Gastroesophageal sphincter (tissue), 3 donors: ENCODE results near the gene RHOG.

Experiments used
- EP300 ChIP-seq: sonication (generic); formaldehyde crosslinking; IDR thresholded peaks from one replicate; pipeline ENCODE4 v1.6.1; 2017; ENCODE audit warnings: antibody characterized with exemption, mild to moderate bottlenecking
- POLR2AphosphoS5 ChIP-seq: sonication (generic); formaldehyde crosslinking; IDR thresholded peaks from one replicate; pipeline ENCODE4 v1.6.1; 2017; ENCODE audit warnings: antibody characterized with exemption
- TF ChIP-seq, protein P1 (sequence below), 4 experiments: fragments of 200-600 bp in 2 of 4; fragments of 450-650 bp in 2 of 4; sonication (generic) in 1 of 4; IDR thresholded peaks; one replicate each; pipeline ENCODE4 v1.5.1; 2017 to 2019; ENCODE audit warnings: antibody characterized with exemption in 4 of 4, mild to moderate bottlenecking in 2 of 4, moderate library complexity in 2 of 4

GRCh38 chr11:3831378-3832239 lies 9.2 kb downstream of the RHOG start:
- TF ChIP-seq, protein P1, sequence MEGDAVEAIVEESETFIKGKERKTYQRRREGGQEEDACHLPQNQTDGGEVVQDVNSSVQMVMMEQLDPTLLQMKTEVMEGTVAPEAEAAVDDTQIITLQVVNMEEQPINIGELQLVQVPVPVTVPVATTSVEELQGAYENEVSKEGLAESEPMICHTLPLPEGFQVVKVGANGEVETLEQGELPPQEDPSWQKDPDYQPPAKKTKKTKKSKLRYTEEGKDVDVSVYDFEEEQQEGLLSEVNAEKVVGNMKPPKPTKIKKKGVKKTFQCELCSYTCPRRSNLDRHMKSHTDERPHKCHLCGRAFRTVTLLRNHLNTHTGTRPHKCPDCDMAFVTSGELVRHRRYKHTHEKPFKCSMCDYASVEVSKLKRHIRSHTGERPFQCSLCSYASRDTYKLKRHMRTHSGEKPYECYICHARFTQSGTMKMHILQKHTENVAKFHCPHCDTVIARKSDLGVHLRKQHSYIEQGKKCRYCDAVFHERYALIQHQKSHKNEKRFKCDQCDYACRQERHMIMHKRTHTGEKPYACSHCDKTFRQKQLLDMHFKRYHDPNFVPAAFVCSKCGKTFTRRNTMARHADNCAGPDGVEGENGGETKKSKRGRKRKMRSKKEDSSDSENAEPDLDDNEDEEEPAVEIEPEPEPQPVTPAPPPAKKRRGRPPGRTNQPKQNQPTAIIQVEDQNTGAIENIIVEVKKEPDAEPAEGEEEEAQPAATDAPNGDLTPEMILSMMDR (IDR thresholded peaks at IDR 0.05), result no peak
- TF ChIP-seq POLR2AphosphoS5 (no peak), EP300 (no peak)
